ENCODE data around the gene ASB3. TPM values are rescaled to one million over a fixed set of nuclear protein-coding genes. Genes with fewer than 3 reads are reported as not detected.
"Not testable (repeated sequence)": the region's sequence is repeated elsewhere in the genome, so short reads cannot be mapped to it uniquely, and the experiment has no call there.

ASB3 gene
- 16.9 TPM for total RNA-seq (2013)
- 10 to 100 TPM in 1 of 3 donors, 1 to 10 TPM in 2; 6.7 to 14.9 (median 8.1) TPM for polyA plus RNA-seq
- 12.1 and 13.8 TPM in 2 replicates for polyA minus RNA-seq
- 5.4 to 32.4 (median 26.4) reads per million in 11 experiments for total RNA-seq

- peaks cover 99% of the 10 kb centered on the region for H3K79me2 ChIP-seq (ENCODE audit: insufficient read depth, low read length)
- H3K9ac ChIP-seq (ENCODE audit: insufficient read depth, low read length, poor library complexity, severe bottlenecking), result peak within 1 kb of the TSS; percentile 83
- H4K20me1 ChIP-seq (ENCODE audit: insufficient read depth, low read length), result peaks cover 6% of the 10 kb centered on the region
- DNase-seq, result peak; percentile 54 to 64 (median 61)
- peaks cover 2 to 3% of the 10 kb centered on the region in 2 donors for H3K36me3 Mint-ChIP-seq
- H3K4me2 ChIP-seq (replicated peaks; ENCODE audit: extremely low read depth, low read length, poor library complexity, severe bottlenecking), result peak within 1 kb of the TSS; percentile 98
- no peaks in the 10 kb centered on the region for H3K27me3 Mint-ChIP-seq (ENCODE audit: low read depth in 3 of 3)
- peak within 1 kb of the TSS; percentile 85 to 98 (median 94) for H3K27ac Mint-ChIP-seq
- H3K36me3 ChIP-seq (replicated peaks in 1 of 2; ENCODE audit: control insufficient read depth in 1 of 2, insufficient read depth in 2 of 2, low read length in 2 of 2), result peaks cover 2 to 3% of the 10 kb centered on the region in 2 donors
- peak within 1 kb of the TSS; percentile 79 to 91 for H3K27ac ChIP-seq (ENCODE audit: low read depth in 1 of 2, low read length in 2 of 2)
- WGBS (ENCODE audit: insufficient coverage), result under 1% methylated on average over 66 of the region's 77 CpGs
- no peaks in the 10 kb centered on the region for H3K9me3 ChIP-seq (replicated peaks in 1 of 2; ENCODE audit: control insufficient read depth in 1 of 2, insufficient read depth in 1 of 2, low read length in 2 of 2)
- H2AFZ ChIP-seq (ENCODE audit: insufficient read depth, low read depth, low read length, poor library complexity, severe bottlenecking), result peak within 1 kb of the TSS; percentile 91
- no peak for TF ChIP-seq CTCF (IDR thresholded peaks at IDR 0.05)
- intact Hi-C loops (cut with micrococcal nuclease), result no loop called here
- peaks cover 47% of the 10 kb centered on the region for H3K4me1 Mint-ChIP-seq
- peaks cover 23 to 33% of the 10 kb centered on the region in 2 donors for H3K4me1 ChIP-seq (ENCODE audit: control insufficient read depth in 1 of 2, insufficient read depth in 2 of 2, low read length in 2 of 2)
- H3K4me3 ChIP-seq (replicated peaks in 1 of 3; ENCODE audit: low read depth in 2 of 3, low read length in 3 of 3), result peak within 1 kb of the TSS; percentile 96 to 98 (median 96)
- peaks cover 0 to 2% (median 0%) of the 10 kb centered on the region in 7 donors for H3K9me3 Mint-ChIP-seq
- peak within 1 kb of the TSS; percentile 96 to 99 for H3K4me3 Mint-ChIP-seq
- no peaks in the 10 kb centered on the region for H3K27me3 ChIP-seq (ENCODE audit: control insufficient read depth in 2 of 2, insufficient read depth in 2 of 2, low read length in 2 of 2)
These were observed at the start of gene ASB3, which contains the start of gene ERLEC1 for GRCh38 chr2:53786705-53787613. Gene ASB3, minus strand, starts transcription at chr2:53786953. Its CDS starts 21,381 bp downstream, at chr2:53765572. Gene ERLEC1, plus strand, starts transcription at chr2:53787044. Its CDS starts 167 bp downstream, at chr2:53787211.

GRCh38 chr2:53829980-53830290 is 43.2 kb upstream of the ASB3 start:
- H3K27ac Mint-ChIP-seq; H3K4me3 ChIP-seq (replicated peaks in 1 of 3; ENCODE audit: low read depth in 2 of 3, low read length in 3 of 3); H2AFZ ChIP-seq (ENCODE audit: insufficient read depth, low read depth, low read length, poor library complexity, severe bottlenecking); H3K4me1 ChIP-seq (ENCODE audit: control insufficient read depth in 1 of 2, insufficient read depth in 2 of 2, low read length in 2 of 2); H4K20me1 ChIP-seq (ENCODE audit: insufficient read depth, low read length); H3K9me3 Mint-ChIP-seq; H3K27ac ChIP-seq (ENCODE audit: low read depth in 1 of 2, low read length in 2 of 2); H3K4me3 Mint-ChIP-seq; H3K36me3 Mint-ChIP-seq; H3K4me2 ChIP-seq (replicated peaks; ENCODE audit: extremely low read depth, low read length, poor library complexity, severe bottlenecking); intact Hi-C loops (cut with micrococcal nuclease); H3K79me2 ChIP-seq (ENCODE audit: insufficient read depth, low read length); H3K4me1 Mint-ChIP-seq; H3K9me3 ChIP-seq (replicated peaks in 1 of 2; ENCODE audit: control insufficient read depth in 1 of 2, insufficient read depth in 1 of 2, low read length in 2 of 2); H3K27me3 ChIP-seq (ENCODE audit: control insufficient read depth in 2 of 2, insufficient read depth in 2 of 2, low read length in 2 of 2); H3K36me3 ChIP-seq (replicated peaks in 1 of 2; ENCODE audit: control insufficient read depth in 1 of 2, insufficient read depth in 2 of 2, low read length in 2 of 2); DNase-seq; H3K9ac ChIP-seq (ENCODE audit: insufficient read depth, low read length, poor library complexity, severe bottlenecking); H3K27me3 Mint-ChIP-seq (ENCODE audit: low read depth in 3 of 3): not testable (repeated sequence)
- WGBS (ENCODE audit: insufficient coverage), result no CpG with 5 or more reads among the region's 4 CpGs

All from CD14-positive monocyte (primary cell).